NCI-H82 (cell line): ENCODE measurements around the gene FBP1.

Experiments used
- DNase-seq: peaks from one replicate; lab custom pipeline; 2025; lab: John Stamatoyannopoulos, UW

FBP1 gene

GRCh38 chr9:94656200-94656599 lies 16.9 kb upstream of the FBP1 start:
- no peak for DNase-seq

GRCh38 chr9:94655739-94656138 lies 16.4 kb upstream of the FBP1 start:
- no peak for DNase-seq

- DNase-seq = no peak
Observed at GRCh38 chr9:94654165-94654894, 15.0 kb upstream of the FBP1 start.

- peak; percentile 29 for DNase-seq
Observed at GRCh38 chr9:94650949-94651348, 11.6 kb upstream of the FBP1 start.

- DNase-seq = no peak
Observed at GRCh38 chr9:94649100-94649819, 9.9 kb upstream of the FBP1 start.

GRCh38 chr9:94648185-94648584 lies 8.9 kb upstream of the FBP1 start:
- DNase-seq = no peak

GRCh38 chr9:94645901-94646300 lies 6.6 kb upstream of the FBP1 start:
- no peak for DNase-seq

GRCh38 chr9:94644543-94644942 lies 5.2 kb upstream of the FBP1 start:
- no peak for DNase-seq

- DNase-seq = no peak
Observed at GRCh38 chr9:94643741-94644140, 4.4 kb upstream of the FBP1 start.

- DNase-seq = no peak
Observed at GRCh38 chr9:94643176-94643575, 3.9 kb upstream of the FBP1 start.

GRCh38 chr9:94642501-94642900 lies 3.2 kb upstream of the FBP1 start:
- DNase-seq = no peak

- DNase-seq = no peak
Observed at GRCh38 chr9:94639999-94640376, 670 bp upstream of the FBP1 start.

GRCh38 chr9:94638335-94639060 lies 820 bp downstream of the FBP1 start:
- no peak for DNase-seq

- no peak for DNase-seq
Observed at GRCh38 chr9:94632737-94633136, 6.6 kb downstream of the FBP1 start.

GRCh38 chr9:94631599-94631998 lies 7.7 kb downstream of the FBP1 start:
- DNase-seq = peak; percentile 17

- no peak for DNase-seq
Observed at GRCh38 chr9:94630833-94631232, 8.5 kb downstream of the FBP1 start.

- DNase-seq = no peak
Observed at GRCh38 chr9:94630281-94630680, 9.0 kb downstream of the FBP1 start.

- no peak for DNase-seq
Observed at GRCh38 chr9:94627287-94627686, 12.0 kb downstream of the FBP1 start.

- DNase-seq = no peak
Observed at GRCh38 chr9:94625835-94626234, 13.5 kb downstream of the FBP1 start.

GRCh38 chr9:94624629-94625028 lies 14.7 kb downstream of the FBP1 start:
- DNase-seq = no peak

- peak; percentile 69 for DNase-seq
Observed at GRCh38 chr9:94623253-94623652, 16.1 kb downstream of the FBP1 start.

GRCh38 chr9:94622087-94622800 lies 17.1 kb downstream of the FBP1 start:
- no peak for DNase-seq
